Astrocyte (in vitro differentiated cells and primary cell): Measurements from ENCODE around the gene RBAK. TPM values are rescaled to one million over a fixed set of nuclear protein-coding genes. Genes with fewer than 3 reads are reported as not detected.
"Not testable (repeated sequence)": the region's sequence is repeated elsewhere in the genome, so short reads cannot be mapped to it uniquely, and the experiment has no call there.

Experiments used
- DNase-seq: peaks from one replicate; pipeline ENCODE4 v3.0.0-alpha.2; 2010; ENCODE audit warnings: low read depth
- FAIRE-seq: peaks from 2 replicates; lab custom pipeline; 2011; peaks lifted over from hg19 to GRCh38; lab: Jason Lieb, UNC
- H2AFZ ChIP-seq: 2 replicates; pipeline ENCODE4 v1.6.0; 2012; ENCODE audit warnings: low read depth, low read length, inconsistent platforms
- H3K27ac ChIP-seq: 2 replicates; pipeline ENCODE4 v1.5.1; 2011; ENCODE audit warnings: low read depth, low read length, inconsistent platforms
- H3K27me3 ChIP-seq: 2 replicates; pipeline ENCODE4 v1.6.0; 2011; ENCODE audit warnings: low read length, inconsistent platforms; ENCODE audit not compliant: insufficient read depth
- H3K36me3 ChIP-seq: 2 replicates; pipeline ENCODE4 v1.5.1; 2011; ENCODE audit warnings: low read length, inconsistent platforms; ENCODE audit not compliant: insufficient read depth
- H3K4me1 ChIP-seq: 2 replicates; pipeline ENCODE4 v1.5.1; 2011; ENCODE audit warnings: low read length, inconsistent platforms; ENCODE audit not compliant: insufficient read depth
- H3K4me2 ChIP-seq: 2 replicates; pipeline ENCODE4 v1.6.0; 2012; ENCODE audit warnings: low read length, inconsistent platforms
- H3K4me3 ChIP-seq: 2 replicates; pipeline ENCODE4 v1.5.1; 2011; ENCODE audit warnings: low read depth, mild to moderate bottlenecking, low read length, inconsistent platforms; ENCODE audit not compliant: insufficient read depth
- H3K79me2 ChIP-seq: 2 replicates; pipeline ENCODE4 v1.6.0; 2012; ENCODE audit warnings: mild to moderate bottlenecking, low read length, inconsistent platforms; ENCODE audit not compliant: insufficient read depth
- H3K9ac ChIP-seq: 2 replicates; pipeline ENCODE4 v1.6.0; 2012; ENCODE audit warnings: mild to moderate bottlenecking, low read length, inconsistent platforms
- H3K9me3 ChIP-seq: 2 replicates; pipeline ENCODE4 v1.5.1; 2012; ENCODE audit warnings: low read depth, mild to moderate bottlenecking, low read length, inconsistent platforms; ENCODE audit not compliant: insufficient read depth
- H4K20me1 ChIP-seq: 2 replicates; pipeline ENCODE4 v1.6.0; 2012; ENCODE audit warnings: low read length, inconsistent platforms; ENCODE audit not compliant: insufficient read depth
- H3K27ac Mint-ChIP-seq: one replicate; pipeline ENCODE4 v1.8.0; 2021; ENCODE audit warnings: mild to moderate bottlenecking, mixed read lengths; ENCODE audit not compliant: unreplicated experiment
- H3K27me3 Mint-ChIP-seq: one replicate; pipeline ENCODE4 v1.8.0; 2021; ENCODE audit warnings: low read depth, mixed read lengths; ENCODE audit not compliant: unreplicated experiment
- H3K36me3 Mint-ChIP-seq: one replicate; pipeline ENCODE4 v1.8.0; 2021; ENCODE audit warnings: low read depth, mixed read lengths; ENCODE audit not compliant: unreplicated experiment
- H3K4me1 Mint-ChIP-seq: one replicate; pipeline ENCODE4 v1.8.0; 2021; ENCODE audit warnings: low read depth, mixed read lengths; ENCODE audit not compliant: unreplicated experiment
- H3K4me3 Mint-ChIP-seq: one replicate; pipeline ENCODE4 v1.8.0; 2021; ENCODE audit warnings: mild to moderate bottlenecking, moderate library complexity, mixed read lengths; ENCODE audit not compliant: unreplicated experiment
- H3K9me3 Mint-ChIP-seq: one replicate; pipeline ENCODE4 v1.8.0; 2021; ENCODE audit warnings: mild to moderate bottlenecking, mixed read lengths; ENCODE audit not compliant: unreplicated experiment
- EZH2 ChIP-seq: IDR thresholded peaks from 2 replicates; pipeline ENCODE4 v1.6.1; 2012; ENCODE audit warnings: mild to moderate bottlenecking, low read length, inconsistent platforms; ENCODE audit not compliant: insufficient read depth
- total RNA-seq: library from RNA; stranded (reverse); gene quantifications from 2 replicates; pipeline ENCODE4 v1.2.1, GENCODE V29; 2021
- TF ChIP-seq, protein P1 (sequence below): IDR thresholded peaks from 2 replicates; pipeline ENCODE4 v1.5.1; 2011; ENCODE audit warnings: low read depth, mild to moderate bottlenecking, inconsistent platforms, low read length, moderate library complexity; ENCODE audit not compliant: insufficient read depth

Gene RBAK
- total RNA-seq, 1 donor from 2014 or later: 12.0 TPM

DNA sequence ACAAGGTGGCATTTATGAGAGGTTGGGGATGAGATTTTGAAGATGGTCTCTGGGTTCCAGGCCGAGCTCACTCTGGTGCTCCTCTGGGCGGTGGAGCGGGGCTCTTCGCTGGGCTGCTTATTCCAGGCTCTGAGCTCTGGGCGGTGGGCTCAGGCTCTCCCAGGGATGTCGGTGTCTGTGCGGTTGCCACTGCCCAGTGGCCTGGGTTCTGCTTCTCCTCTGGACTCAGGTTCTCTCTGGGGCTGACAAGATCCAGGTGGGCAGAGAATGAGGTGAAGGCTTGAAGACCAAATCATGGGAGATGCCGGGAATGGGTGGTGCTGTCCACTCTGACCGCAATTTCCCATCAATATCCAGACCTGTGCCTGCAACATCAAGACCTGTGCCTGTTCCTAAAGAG is 40.6 kb downstream of the RBAK start:
- H3K9me3 ChIP-seq: no peaks in the 10 kb centered on the region
- H3K79me2 ChIP-seq: no peaks in the 10 kb centered on the region
- Mint-ChIP-seq H3K27me3 (peaks cover 42% of the 10 kb centered on the region), H3K4me3 (no peak overlapping the region), H3K36me3 (no peaks in the 10 kb centered on the region), H3K27ac (no peak overlapping the region), H3K4me1 (no peaks in the 10 kb centered on the region), H3K9me3 (no peaks in the 10 kb centered on the region)
- FAIRE-seq: no peak
- DNase-seq: no peak
- peaks cover 5% of the 10 kb centered on the region for H3K27me3 ChIP-seq
- H3K9ac ChIP-seq: no peak overlapping the region
- no peak overlapping the region for H3K4me2 ChIP-seq
- no peak overlapping the region for H3K27ac ChIP-seq
- no peaks in the 10 kb centered on the region for H3K36me3 ChIP-seq
- no peak overlapping the region for H3K4me3 ChIP-seq
- H3K4me1 ChIP-seq: no peaks in the 10 kb centered on the region
- H2AFZ ChIP-seq: no peak overlapping the region
- no peak for TF ChIP-seq EZH2
- TF ChIP-seq, protein P1, sequence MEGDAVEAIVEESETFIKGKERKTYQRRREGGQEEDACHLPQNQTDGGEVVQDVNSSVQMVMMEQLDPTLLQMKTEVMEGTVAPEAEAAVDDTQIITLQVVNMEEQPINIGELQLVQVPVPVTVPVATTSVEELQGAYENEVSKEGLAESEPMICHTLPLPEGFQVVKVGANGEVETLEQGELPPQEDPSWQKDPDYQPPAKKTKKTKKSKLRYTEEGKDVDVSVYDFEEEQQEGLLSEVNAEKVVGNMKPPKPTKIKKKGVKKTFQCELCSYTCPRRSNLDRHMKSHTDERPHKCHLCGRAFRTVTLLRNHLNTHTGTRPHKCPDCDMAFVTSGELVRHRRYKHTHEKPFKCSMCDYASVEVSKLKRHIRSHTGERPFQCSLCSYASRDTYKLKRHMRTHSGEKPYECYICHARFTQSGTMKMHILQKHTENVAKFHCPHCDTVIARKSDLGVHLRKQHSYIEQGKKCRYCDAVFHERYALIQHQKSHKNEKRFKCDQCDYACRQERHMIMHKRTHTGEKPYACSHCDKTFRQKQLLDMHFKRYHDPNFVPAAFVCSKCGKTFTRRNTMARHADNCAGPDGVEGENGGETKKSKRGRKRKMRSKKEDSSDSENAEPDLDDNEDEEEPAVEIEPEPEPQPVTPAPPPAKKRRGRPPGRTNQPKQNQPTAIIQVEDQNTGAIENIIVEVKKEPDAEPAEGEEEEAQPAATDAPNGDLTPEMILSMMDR: no peak
- no peaks in the 10 kb centered on the region for H4K20me1 ChIP-seq

DNA sequence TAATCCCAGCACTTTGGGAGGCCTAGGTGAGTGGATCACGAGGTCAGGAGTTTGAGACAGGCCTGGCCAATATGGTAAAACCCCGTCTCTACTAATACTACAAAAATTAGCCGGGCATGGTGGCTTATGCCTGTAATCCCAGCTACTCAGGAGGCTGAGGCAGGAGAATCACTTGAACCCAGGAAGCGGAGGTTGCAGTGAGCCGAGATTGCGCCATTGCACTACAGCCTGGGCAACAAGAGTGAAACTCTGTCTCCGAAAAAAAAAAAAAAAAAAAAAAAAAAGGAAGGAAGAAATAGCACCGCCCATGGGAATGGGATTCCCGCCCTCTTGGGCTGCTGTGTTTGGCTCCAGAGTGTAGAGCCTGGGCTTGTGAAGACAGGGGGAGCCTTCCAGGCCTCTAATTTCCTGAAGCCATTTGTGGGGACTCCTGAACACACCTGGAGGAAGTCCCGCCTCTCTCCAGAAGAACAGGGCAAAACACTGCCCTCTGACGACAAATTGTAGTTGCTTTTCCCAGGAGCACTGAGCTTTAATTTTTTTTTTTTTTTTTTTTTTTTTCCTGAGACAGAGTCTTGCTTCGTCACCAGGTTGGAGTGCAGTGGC is 42.7 kb downstream of the RBAK start:
- FAIRE-seq, H3K36me3 ChIP-seq, H4K20me1 ChIP-seq, H3K4me3 Mint-ChIP-seq, H3K27me3 ChIP-seq, H3K27ac Mint-ChIP-seq, H3K79me2 ChIP-seq, H3K36me3 Mint-ChIP-seq, H3K4me3 ChIP-seq, H3K4me1 Mint-ChIP-seq, H3K9me3 Mint-ChIP-seq, H3K27ac ChIP-seq, H2AFZ ChIP-seq, DNase-seq, H3K4me2 ChIP-seq, H3K9ac ChIP-seq, H3K4me1 ChIP-seq, H3K9me3 ChIP-seq: not testable (repeated sequence)
- H3K27me3 Mint-ChIP-seq: peaks cover 32% of the 10 kb centered on the region

DNA sequence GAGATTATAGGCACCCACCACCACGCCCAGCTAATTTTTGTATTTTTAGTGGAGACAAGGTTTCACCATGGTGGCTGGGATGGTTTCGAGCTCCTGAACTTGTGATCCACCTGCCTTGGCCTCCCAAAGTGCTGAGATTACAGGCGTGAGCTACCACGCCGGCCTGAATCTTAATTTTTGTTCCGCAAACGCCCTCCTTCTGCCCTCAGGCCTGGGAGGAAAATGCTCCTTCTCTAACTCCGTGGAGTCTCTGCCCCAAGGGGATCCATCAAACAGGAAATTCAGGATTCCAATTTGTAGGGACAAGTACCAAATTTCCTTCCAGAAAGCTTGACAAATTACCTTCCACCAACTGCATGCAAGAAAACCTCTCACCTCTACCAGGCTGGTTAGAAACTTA is 43.2 kb downstream of the RBAK start:
- H3K4me2 ChIP-seq: no peak overlapping the region
- peaks cover 6% of the 10 kb centered on the region for H3K9me3 ChIP-seq
- H3K36me3 ChIP-seq: no peaks in the 10 kb centered on the region
- Mint-ChIP-seq H3K4me3 (no peak overlapping the region), H3K9me3 (peaks cover 10% of the 10 kb centered on the region), H3K27me3 (peaks cover 27% of the 10 kb centered on the region), H3K4me1 (no peaks in the 10 kb centered on the region), H3K36me3 (no peaks in the 10 kb centered on the region), H3K27ac (no peak overlapping the region)
- no peaks in the 10 kb centered on the region for H3K79me2 ChIP-seq
- H3K4me3 ChIP-seq: no peak overlapping the region
- H2AFZ ChIP-seq: no peak overlapping the region
- H3K4me1 ChIP-seq: no peaks in the 10 kb centered on the region
- no peak for FAIRE-seq
- no peak overlapping the region for H3K27ac ChIP-seq
- no peak for TF ChIP-seq EZH2
- TF ChIP-seq, protein P1: no peak
- no peak for DNase-seq
- no peak overlapping the region for H3K9ac ChIP-seq
- H3K27me3 ChIP-seq: peaks cover 2% of the 10 kb centered on the region
- H4K20me1 ChIP-seq: no peaks in the 10 kb centered on the region
